Caco-2 (cell line): ENCODE measurements around the gene GSTT4. TPM values are rescaled to one million over a fixed set of nuclear protein-coding genes. Genes with fewer than 3 reads are reported as not detected.
"Not testable (repeated sequence)": the region's sequence is repeated elsewhere in the genome, so short reads cannot be mapped to it uniquely, and the experiment has no call there.

Experiments
- BruUV-seq: library from RNA; stranded (reverse); fragments of 400-500 nt; replicated peaks from 2 replicates; lab custom pipeline; 2021; lab: Mats Ljungman, UMichigan
- CTCF ChIA-PET: fragments of 300-600 bp; sonication (Branson Sonifier 250); formaldehyde crosslinking; loops from one replicate; lab custom pipeline; 2022; ENCODE audit warnings: antibody characterized with exemption; lab: Charles Lee
- POLR2A ChIA-PET: fragments of 300-600 bp; sonication (Branson Sonifier 250); formaldehyde crosslinking; loops from one replicate; lab custom pipeline; 2022; ENCODE audit warnings: antibody characterized with exemption; lab: Charles Lee
- DNase-seq, 2 experiments: peaks; one replicate each; pipeline versions ENCODE4 v3.0.0 to v3.0.0-alpha.2; 2020 to 2022
- H3K27me3 ChIP-seq: replicated peaks from 2 replicates; pipeline ENCODE4 v1.6.0; 2011; ENCODE audit warnings: low read length; ENCODE audit not compliant: control insufficient read depth, insufficient read depth
- H3K36me3 ChIP-seq: 2 replicates; pipeline ENCODE4 v1.5.1; 2011; ENCODE audit warnings: low read length; ENCODE audit not compliant: control insufficient read depth, insufficient read depth
- H3K4me1 ChIP-seq: fragments of 250-450 bp; sonication (Bioruptor Pico); 2 replicates; pipeline ENCODE4 v1.5.1; 2020; ENCODE audit warnings: mild to moderate bottlenecking
- H3K4me3 ChIP-seq: 2 replicates; pipeline ENCODE4 v1.5.1; 2011; ENCODE audit warnings: low read depth, mild to moderate bottlenecking, control low read depth, low read length
- H3K9me3 ChIP-seq: fragments of 250-450 bp; sonication (Bioruptor Pico); 2 replicates; pipeline ENCODE4 v1.5.1; 2020; ENCODE audit warnings: mild to moderate bottlenecking, moderate library complexity
- H3K27ac Mint-ChIP-seq: one replicate; pipeline ENCODE4 v1.8.0; 2022; ENCODE audit warnings: mixed read lengths; ENCODE audit not compliant: unreplicated experiment
- H3K27me3 Mint-ChIP-seq: one replicate; pipeline ENCODE4 v1.8.0; 2022; ENCODE audit warnings: mixed read lengths; ENCODE audit not compliant: insufficient read depth, unreplicated experiment
- H3K36me3 Mint-ChIP-seq: one replicate; pipeline ENCODE4 v1.8.0; 2022; ENCODE audit warnings: mild to moderate bottlenecking, mixed read lengths; ENCODE audit not compliant: insufficient read depth, unreplicated experiment
- H3K4me1 Mint-ChIP-seq: one replicate; pipeline ENCODE4 v1.8.0; 2022; ENCODE audit warnings: low read depth, mixed read lengths; ENCODE audit not compliant: unreplicated experiment
- H3K4me3 Mint-ChIP-seq: one replicate; pipeline ENCODE4 v1.8.0; 2022; ENCODE audit warnings: mild to moderate bottlenecking, moderate library complexity, mixed read lengths; ENCODE audit not compliant: unreplicated experiment
- H3K9me3 Mint-ChIP-seq: one replicate; pipeline ENCODE4 v1.8.0; 2022; ENCODE audit warnings: mixed read lengths; ENCODE audit not compliant: unreplicated experiment
- intact Hi-C: fragments of 100-400 bp; cut with micrococcal nuclease; formaldehyde crosslinking; loops from one replicate; pipeline ENCODE4 v1.10.0; 2022; ENCODE audit not compliant: unreplicated experiment
- total RNA-seq: library from RNA; stranded (reverse); gene quantifications from 2 replicates; pipeline ENCODE4 v1.2.3, GENCODE V29; 2022
- TF ChIP-seq, protein P1 (sequence below), 2 experiments: fragments of 200-600 bp in 1 of 2; IDR thresholded peaks; 1 replicate in 1 of 2; 2 replicates in 1 of 2; pipeline versions ENCODE4 v1.5.1 to v1.8.0; 2011 to 2022; ENCODE audit warnings: antibody characterized with exemption in 1 of 2, control low read depth in 1 of 2, inconsistent platforms in 1 of 2, low read depth in 1 of 2, low read length in 1 of 2, mild to moderate bottlenecking in 1 of 2, moderate library complexity in 1 of 2; ENCODE audit not compliant: insufficient read depth in 1 of 2, severe bottlenecking in 1 of 2, unreplicated experiment in 1 of 2

The GSTT4 gene
- total RNA-seq, 1 experiment from 2014 or later: 0.16 TPM

DNA sequence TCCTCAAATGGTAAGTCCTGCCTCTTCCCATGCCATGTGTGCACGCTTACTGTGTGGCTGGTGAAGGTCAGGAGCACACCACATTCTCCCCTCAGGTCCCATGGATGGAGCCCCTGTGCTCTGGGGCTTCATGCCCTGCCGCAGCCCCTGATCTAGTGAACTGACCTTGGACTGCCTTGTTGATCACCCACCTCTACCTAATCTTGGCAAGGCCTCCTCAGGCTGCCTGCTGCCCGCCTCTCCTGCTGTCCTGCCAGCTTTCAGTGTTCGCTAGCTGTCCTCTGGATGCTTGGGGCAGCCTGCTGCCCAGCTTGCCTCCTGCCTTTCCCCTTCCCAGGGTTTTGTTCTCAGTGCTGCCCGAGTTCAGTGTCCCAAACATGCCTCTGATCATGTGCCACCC lies 44.0 kb upstream of the GSTT4 start:
- Mint-ChIP-seq H3K36me3 (peaks cover 35% of the 10 kb centered on the region), H3K27me3 (no peaks in the 10 kb centered on the region), H3K4me1 (no peaks in the 10 kb centered on the region), H3K9me3 (no peaks in the 10 kb centered on the region), H3K4me3 (no peak overlapping the region), H3K27ac (no peak overlapping the region)
- Histone ChIP-seq H3K36me3 (no peaks in the 10 kb centered on the region), H3K9me3 (no peaks in the 10 kb centered on the region), H3K27me3 (no peaks in the 10 kb centered on the region), H3K4me1 (no peaks in the 10 kb centered on the region), H3K4me3 (no peak overlapping the region)
- CTCF ChIA-PET: no interaction called here
- no peak for DNase-seq
- TF ChIP-seq, protein P1, sequence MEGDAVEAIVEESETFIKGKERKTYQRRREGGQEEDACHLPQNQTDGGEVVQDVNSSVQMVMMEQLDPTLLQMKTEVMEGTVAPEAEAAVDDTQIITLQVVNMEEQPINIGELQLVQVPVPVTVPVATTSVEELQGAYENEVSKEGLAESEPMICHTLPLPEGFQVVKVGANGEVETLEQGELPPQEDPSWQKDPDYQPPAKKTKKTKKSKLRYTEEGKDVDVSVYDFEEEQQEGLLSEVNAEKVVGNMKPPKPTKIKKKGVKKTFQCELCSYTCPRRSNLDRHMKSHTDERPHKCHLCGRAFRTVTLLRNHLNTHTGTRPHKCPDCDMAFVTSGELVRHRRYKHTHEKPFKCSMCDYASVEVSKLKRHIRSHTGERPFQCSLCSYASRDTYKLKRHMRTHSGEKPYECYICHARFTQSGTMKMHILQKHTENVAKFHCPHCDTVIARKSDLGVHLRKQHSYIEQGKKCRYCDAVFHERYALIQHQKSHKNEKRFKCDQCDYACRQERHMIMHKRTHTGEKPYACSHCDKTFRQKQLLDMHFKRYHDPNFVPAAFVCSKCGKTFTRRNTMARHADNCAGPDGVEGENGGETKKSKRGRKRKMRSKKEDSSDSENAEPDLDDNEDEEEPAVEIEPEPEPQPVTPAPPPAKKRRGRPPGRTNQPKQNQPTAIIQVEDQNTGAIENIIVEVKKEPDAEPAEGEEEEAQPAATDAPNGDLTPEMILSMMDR (IDR thresholded peaks at IDR 0.05; ENCODE audit: insufficient read depth in 1 of 2, low read depth in 1 of 2, low read length in 1 of 2, severe bottlenecking in 1 of 2, unreplicated experiment in 1 of 2): no peak
- no TSS peak for BruUV-seq
- POLR2A ChIA-PET: no interaction called here
- intact Hi-C loops: no loop called here

DNA sequence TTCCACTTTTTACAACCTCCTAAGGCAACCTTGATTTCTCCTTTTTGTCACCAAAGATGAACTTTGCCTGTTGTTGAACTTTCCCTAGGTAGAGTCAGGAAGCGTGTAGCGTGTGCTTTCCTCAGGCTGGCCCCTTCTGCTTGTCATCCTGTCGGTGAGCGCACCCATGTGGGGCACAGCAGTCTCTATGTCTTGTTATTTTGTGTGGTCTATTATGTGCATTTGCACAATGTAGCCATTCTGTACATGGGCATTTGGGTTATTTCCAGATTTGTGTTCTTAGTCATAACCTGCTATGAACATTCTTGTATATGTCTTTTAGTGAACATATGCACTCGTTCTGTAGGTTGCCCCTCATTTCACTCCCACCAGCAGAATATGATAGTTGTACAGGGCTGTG lies 40.8 kb upstream of the GSTT4 start:
- no peaks in the 10 kb centered on the region for H3K27me3 Mint-ChIP-seq
- POLR2A ChIA-PET: no interaction called here
- H3K27ac Mint-ChIP-seq: no peak overlapping the region
- TF ChIP-seq, protein P1 (IDR thresholded peaks at IDR 0.05; ENCODE audit: insufficient read depth in 1 of 2, low read depth in 1 of 2, low read length in 1 of 2, severe bottlenecking in 1 of 2, unreplicated experiment in 1 of 2): no peak
- Histone ChIP-seq H3K4me3 (no peak overlapping the region), H3K4me1 (peaks cover 10% of the 10 kb centered on the region; the same call in 1 of the 2 replicates), H3K27me3 (no peaks in the 10 kb centered on the region), H3K9me3 (no peaks in the 10 kb centered on the region), H3K36me3 (no peaks in the 10 kb centered on the region; the same call in 1 of the 2 replicates)
- no TSS peak for BruUV-seq
- H3K4me1 Mint-ChIP-seq: peaks cover 7% of the 10 kb centered on the region
- peaks cover 14% of the 10 kb centered on the region for H3K36me3 Mint-ChIP-seq
- no peaks in the 10 kb centered on the region for H3K9me3 Mint-ChIP-seq
- intact Hi-C loops: no loop called here
- CTCF ChIA-PET: no interaction called here
- DNase-seq: no peak
- H3K4me3 Mint-ChIP-seq: no peak overlapping the region

DNA sequence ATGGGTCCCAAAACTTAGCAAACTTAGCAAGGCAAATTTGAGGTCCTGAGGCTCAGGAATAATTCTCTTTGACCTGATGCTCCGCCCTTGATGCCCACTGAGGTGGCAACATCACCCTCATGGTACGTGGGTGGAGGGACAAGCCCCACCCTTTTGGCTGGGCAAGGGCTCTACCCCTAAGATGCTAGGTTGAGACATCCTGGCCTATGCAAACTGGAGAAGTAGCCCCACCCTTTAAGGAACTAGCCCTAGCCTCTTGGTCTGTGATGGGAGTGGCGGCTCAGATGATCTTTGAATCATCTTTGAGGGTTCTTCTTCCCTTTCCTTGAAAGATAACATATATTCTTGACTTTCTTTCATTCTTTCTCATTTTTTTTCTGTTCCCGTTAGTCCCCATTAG lies 38.7 kb upstream of the GSTT4 start:
- Histone ChIP-seq H3K27me3 (no peaks in the 10 kb centered on the region), H3K9me3 (no peaks in the 10 kb centered on the region), H3K4me1 (peaks cover 10% of the 10 kb centered on the region; the same call in 1 of the 2 replicates), H3K4me3 (no peak overlapping the region), H3K36me3 (no peaks in the 10 kb centered on the region; the same call in 1 of the 2 replicates)
- BruUV-seq: no TSS peak
- ChIA-PET POLR2A (no interaction called here), CTCF (no interaction called here)
- TF ChIP-seq, protein P1 (IDR thresholded peaks at IDR 0.05; ENCODE audit: insufficient read depth in 1 of 2, low read depth in 1 of 2, low read length in 1 of 2, severe bottlenecking in 1 of 2, unreplicated experiment in 1 of 2): no peak
- Mint-ChIP-seq H3K27ac (peak overlapping the region; percentile 27), H3K4me1 (peaks cover 7% of the 10 kb centered on the region), H3K9me3 (no peaks in the 10 kb centered on the region), H3K36me3 (peaks cover 22% of the 10 kb centered on the region), H3K27me3 (no peaks in the 10 kb centered on the region), H3K4me3 (no peak overlapping the region)
- DNase-seq: no peak
- intact Hi-C loops: no loop called here

DNA sequence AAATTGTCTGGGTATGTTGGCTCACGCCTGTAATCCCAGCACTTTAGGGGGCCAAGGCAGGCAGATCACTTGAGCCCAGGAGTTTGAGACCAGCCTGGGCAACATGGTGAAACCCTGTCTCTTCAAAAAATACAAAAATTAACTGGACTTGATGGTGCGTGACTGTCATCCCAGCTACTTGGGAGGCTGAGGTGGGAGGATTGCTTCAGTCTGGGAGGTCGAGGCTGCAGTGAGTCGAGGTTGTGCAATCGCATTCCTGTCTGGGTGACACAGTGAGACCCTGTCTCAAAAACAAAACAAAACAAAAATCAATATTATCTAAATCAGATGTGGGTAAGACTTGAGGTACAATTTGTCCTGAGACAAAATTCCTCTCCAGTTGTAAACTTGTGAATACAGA lies 38.2 kb upstream of the GSTT4 start:
- H3K27me3 ChIP-seq, DNase-seq, H3K9me3 Mint-ChIP-seq, H3K4me3 ChIP-seq, H3K9me3 ChIP-seq, BruUV-seq, H3K27ac Mint-ChIP-seq, POLR2A ChIA-PET, H3K4me3 Mint-ChIP-seq, CTCF ChIA-PET, intact Hi-C loops, H3K4me1 ChIP-seq, H3K36me3 ChIP-seq, H3K27me3 Mint-ChIP-seq, H3K4me1 Mint-ChIP-seq: not testable (repeated sequence)
- peaks cover 25% of the 10 kb centered on the region for H3K36me3 Mint-ChIP-seq
